GM12873 (cell line): Measurements from ENCODE around the gene CPOX.
A peak's percentile ranks its signal among the peaks of the same experiment; 100 is the strongest.

Experiments
- TF ChIP-seq, protein P1 (sequence below): IDR thresholded peaks from 2 replicates; pipeline ENCODE4 v1.5.1; 2012; ENCODE audit warnings: low read depth, mild to moderate bottlenecking, moderate library complexity, low read length, control low read depth; ENCODE audit not compliant: insufficient read depth; ENCODE audit errors: missing control alignments

CPOX gene

GRCh38 chr3:98599647-98600411 lies 6.4 kb upstream of the CPOX start:
- TF ChIP-seq, protein P1, sequence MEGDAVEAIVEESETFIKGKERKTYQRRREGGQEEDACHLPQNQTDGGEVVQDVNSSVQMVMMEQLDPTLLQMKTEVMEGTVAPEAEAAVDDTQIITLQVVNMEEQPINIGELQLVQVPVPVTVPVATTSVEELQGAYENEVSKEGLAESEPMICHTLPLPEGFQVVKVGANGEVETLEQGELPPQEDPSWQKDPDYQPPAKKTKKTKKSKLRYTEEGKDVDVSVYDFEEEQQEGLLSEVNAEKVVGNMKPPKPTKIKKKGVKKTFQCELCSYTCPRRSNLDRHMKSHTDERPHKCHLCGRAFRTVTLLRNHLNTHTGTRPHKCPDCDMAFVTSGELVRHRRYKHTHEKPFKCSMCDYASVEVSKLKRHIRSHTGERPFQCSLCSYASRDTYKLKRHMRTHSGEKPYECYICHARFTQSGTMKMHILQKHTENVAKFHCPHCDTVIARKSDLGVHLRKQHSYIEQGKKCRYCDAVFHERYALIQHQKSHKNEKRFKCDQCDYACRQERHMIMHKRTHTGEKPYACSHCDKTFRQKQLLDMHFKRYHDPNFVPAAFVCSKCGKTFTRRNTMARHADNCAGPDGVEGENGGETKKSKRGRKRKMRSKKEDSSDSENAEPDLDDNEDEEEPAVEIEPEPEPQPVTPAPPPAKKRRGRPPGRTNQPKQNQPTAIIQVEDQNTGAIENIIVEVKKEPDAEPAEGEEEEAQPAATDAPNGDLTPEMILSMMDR: no peak

DNA sequence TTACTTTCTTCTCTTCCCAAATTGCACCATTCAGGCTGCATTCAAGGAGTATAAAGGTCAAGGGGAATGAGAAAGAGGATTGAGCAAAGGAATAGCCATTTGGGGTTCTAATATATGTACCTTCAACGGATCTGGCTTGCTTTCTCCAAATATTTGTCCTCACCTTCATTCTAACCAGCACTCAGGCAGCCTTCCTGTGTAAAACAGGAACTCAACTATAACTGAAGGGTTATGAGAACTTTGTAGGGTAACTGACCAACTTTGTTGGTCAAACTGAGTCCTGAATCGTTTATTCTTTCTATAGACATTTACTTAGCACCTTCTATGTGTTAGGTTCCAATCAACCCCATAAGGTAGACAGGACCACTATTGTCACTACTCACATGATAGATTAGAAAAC lies 5.1 kb upstream of the CPOX start:
- TF ChIP-seq, protein P1: no peak

DNA sequence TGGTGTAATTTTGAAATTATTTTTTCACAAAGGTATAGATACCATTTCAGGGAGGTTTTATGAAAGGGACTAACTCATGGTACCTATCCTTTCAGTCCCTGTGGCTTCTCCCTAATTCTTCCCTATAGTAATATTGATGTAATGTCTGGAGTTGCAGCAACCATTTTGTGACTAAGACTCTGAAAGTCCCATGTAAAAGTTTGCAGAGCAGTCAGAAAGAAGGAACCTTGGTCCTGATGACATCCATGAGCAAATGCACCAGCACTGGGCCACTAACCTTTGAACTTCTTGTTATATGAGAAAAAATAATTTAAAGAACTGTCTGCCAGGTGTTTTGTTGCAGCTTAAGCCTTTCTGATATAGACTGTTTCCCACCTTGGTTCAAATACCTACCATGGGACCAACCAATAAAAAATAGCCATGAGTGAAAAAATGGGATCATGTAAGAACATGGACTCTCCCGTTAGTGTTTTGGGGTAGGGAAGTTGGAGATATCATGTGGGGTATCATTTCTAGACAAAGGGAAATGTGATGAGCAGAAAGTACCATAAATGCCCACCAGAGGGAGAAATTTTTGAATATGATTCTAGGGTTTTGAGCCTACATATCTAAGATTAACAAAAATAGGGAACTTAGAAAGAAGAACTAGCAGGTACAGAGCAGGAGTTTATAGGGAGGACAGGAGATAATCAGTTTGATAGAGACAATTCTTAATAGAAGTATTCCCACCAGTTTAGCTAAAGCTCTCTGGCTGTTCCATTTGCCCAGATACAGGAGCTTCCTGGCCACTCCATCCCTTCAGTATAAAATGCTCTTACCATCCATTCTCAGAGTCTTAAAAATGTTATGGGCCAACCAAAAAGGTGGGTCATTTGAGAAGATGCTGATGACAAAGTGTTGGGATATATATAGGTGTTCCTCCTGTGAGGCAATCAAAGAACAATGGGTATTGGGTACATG lies 3.4 kb upstream of the CPOX start:
- TF ChIP-seq, protein P1: peak; percentile 50

DNA sequence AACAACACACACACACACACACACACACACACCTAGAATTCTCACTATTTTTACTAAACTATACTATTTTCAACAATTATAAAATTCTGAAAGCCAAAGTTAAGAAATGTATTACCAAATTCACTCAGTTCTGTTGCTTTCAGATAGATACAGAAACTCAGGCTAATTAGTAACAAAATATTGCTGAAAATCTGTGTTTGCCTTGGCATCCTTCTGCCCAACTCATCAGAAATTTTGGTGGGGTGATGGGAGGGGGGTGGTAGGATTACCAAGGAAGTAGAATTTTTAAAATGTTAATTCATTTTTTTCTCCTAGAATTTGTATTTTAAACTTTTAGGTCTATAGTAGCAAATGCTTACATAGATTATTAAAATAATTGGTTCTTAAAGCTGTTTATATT lies 2.7 kb upstream of the CPOX start:
- TF ChIP-seq, protein P1: no peak

- TF ChIP-seq, protein P1: no peak
These were observed 1.4 kb upstream of the CPOX start for GRCh38 chr3:98594628-98595324.

DNA sequence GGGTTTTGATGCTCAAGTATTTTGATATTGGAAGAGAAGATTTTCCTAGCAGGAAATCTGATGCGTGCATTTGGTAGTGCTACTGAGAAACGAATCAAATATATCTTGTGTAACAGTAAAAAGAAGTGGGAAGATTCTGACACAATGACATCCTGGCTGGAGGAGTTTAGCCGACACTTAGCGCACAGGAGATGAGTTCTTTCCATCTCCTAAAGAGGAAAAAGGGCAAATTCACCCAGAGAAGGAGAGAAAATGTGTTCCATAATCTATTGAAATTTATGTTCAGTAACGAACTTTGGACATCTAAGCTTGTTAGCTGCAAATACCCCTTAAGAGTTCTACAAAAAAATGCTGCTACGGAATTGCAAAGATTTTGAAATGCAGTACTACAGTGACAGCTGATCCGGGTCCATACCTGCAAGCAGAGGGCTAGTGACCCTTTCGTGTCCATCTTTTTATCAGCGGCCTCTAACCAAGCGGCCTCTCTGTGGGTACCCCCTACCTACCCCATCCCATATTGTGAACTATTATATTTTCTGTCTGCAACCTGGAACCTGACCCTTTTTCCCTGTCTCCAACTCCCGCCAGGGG lies 971 bp downstream of the CPOX start:
- TF ChIP-seq, protein P1: no peak
